GM12878 (cell line): ENCODE measurements around the gene TMEM52B. TPM values are rescaled to one million over a fixed set of nuclear protein-coding genes. Genes with fewer than 3 reads are reported as not detected.

Experiments
- ATAC-seq: fragments of 200-7000 bp; cut with Tn5 transposase; 3 replicates; pipeline ENCODE4 v1.9.1; 2020; ENCODE audit warnings: mild to moderate bottlenecking, moderate library complexity
- BruUV-seq: library from RNA; stranded (reverse); fragments of 400-500 nt; replicated peaks from 2 replicates; lab custom pipeline; 2021; lab: Mats Ljungman, UMichigan
- CTCF ChIA-PET: fragments of 300-600 bp; sonication (Branson Sonifier 250); formaldehyde crosslinking; extraction: SDS; loops from one replicate; lab custom pipeline; 2021; ENCODE audit warnings: inconsistent platforms; lab: Yijun Ruan, JAX
- POLR2A ChIA-PET: fragments of 350-600 bp; formaldehyde crosslinking; extraction: SDS; loops from one replicate; lab custom pipeline; 2021; ENCODE audit warnings: inconsistent platforms; lab: Charles Lee
- RAD21 ChIA-PET: fragments of 300-600 bp; sonication (Branson Sonifier 250); formaldehyde crosslinking; loops from one replicate; lab custom pipeline; 2023; ENCODE audit warnings: antibody characterized with exemption; ENCODE audit not compliant: unreplicated experiment; lab: Charles Lee
- SMC1A ChIA-PET: fragments of 300-600 bp; sonication (Branson Sonifier 250); formaldehyde crosslinking; loops from one replicate; lab custom pipeline; 2023; ENCODE audit not compliant: unreplicated experiment, uncharacterized antibody; lab: Charles Lee
- DNase-seq: peaks from one replicate; pipeline ENCODE4 v3.0.0-alpha.2; 2011; ENCODE audit warnings: low read depth, low spot score
- FAIRE-seq: peaks from 3 replicates; lab custom pipeline; 2011; peaks lifted over from hg19 to GRCh38; lab: Jason Lieb, UNC
- H2AFZ ChIP-seq: 2 replicates; pipeline ENCODE4 v1.6.0; 2011; ENCODE audit warnings: low read depth, low read length, control low read depth; ENCODE audit not compliant: control insufficient read depth
- H3K27ac ChIP-seq: 2 replicates; pipeline ENCODE4 v1.5.1; 2011; ENCODE audit warnings: control low read depth; ENCODE audit not compliant: control insufficient read depth, insufficient read depth
- H3K27me3 ChIP-seq, 2 experiments: replicated peaks in 1 of 2; 2 replicates each; pipeline versions ENCODE4 v1.6.0 to v1.6.1; 2011; ENCODE audit warnings: low read length in 1 of 2; ENCODE audit not compliant: control insufficient read depth in 2 of 2, insufficient read depth in 2 of 2
- H3K36me3 ChIP-seq, 2 experiments: 2 replicates each; pipeline ENCODE4 v1.5.1; 2011; ENCODE audit warnings: low read length in 1 of 2; ENCODE audit not compliant: control insufficient read depth in 2 of 2, insufficient read depth in 2 of 2
- H3K4me1 ChIP-seq: 2 replicates; pipeline ENCODE4 v1.6.1; 2011; ENCODE audit warnings: mild to moderate bottlenecking, low read length, moderate library complexity, mixed read lengths; ENCODE audit not compliant: control insufficient read depth, insufficient read depth
- H3K4me2 ChIP-seq: 2 replicates; pipeline ENCODE4 v1.6.0; 2011; ENCODE audit warnings: control low read depth; ENCODE audit not compliant: control insufficient read depth, insufficient read depth
- H3K4me3 ChIP-seq: fragments of 200-600 bp; sonication (generic); 2 replicates; pipeline ENCODE4 v1.5.1; 2016
- H3K79me2 ChIP-seq: 2 replicates; pipeline ENCODE4 v1.6.0; 2011; ENCODE audit warnings: low read length; ENCODE audit not compliant: control insufficient read depth, insufficient read depth
- H3K9ac ChIP-seq: 2 replicates; pipeline ENCODE4 v1.8.0; 2011; ENCODE audit warnings: low read length, control low read depth, mixed read lengths; ENCODE audit not compliant: control insufficient read depth, insufficient read depth
- H3K9me3 ChIP-seq: replicated peaks from 3 replicates; pipeline ENCODE4 v1.5.1; 2011; ENCODE audit warnings: mild to moderate bottlenecking, low read length; ENCODE audit not compliant: control insufficient read depth, insufficient read depth
- H4K20me1 ChIP-seq: 2 replicates; pipeline ENCODE4 v1.6.0; 2011; ENCODE audit not compliant: control insufficient read depth, insufficient read depth
- BACH1 ChIP-seq: fragments of 450-650 bp; IDR thresholded peaks from 2 replicates; pipeline ENCODE4 v1.6.1; 2017; ENCODE audit warnings: mild to moderate bottlenecking, borderline replicate concordance
- CREM ChIP-seq: IDR thresholded peaks from 2 replicates; pipeline ENCODE4 v1.6.1; 2014; ENCODE audit warnings: antibody characterized with exemption, low read depth
- EGR1 ChIP-seq, 2 experiments: IDR thresholded peaks; 1 replicate in 1 of 2; 2 replicates in 1 of 2; pipeline ENCODE4 v1.6.1; 2011 to 2012; ENCODE audit warnings: low read depth in 2 of 2, low read length in 2 of 2, borderline replicate concordance in 1 of 2, mild to moderate bottlenecking in 1 of 2, moderate library complexity in 1 of 2
- RBBP5 ChIP-seq: fragments of 200-600 bp; sonication (generic); conservative IDR thresholded peaks from 2 replicates; pipeline ENCODE4 v1.6.1; 2016
- RFX5 ChIP-seq: IDR thresholded peaks from 2 replicates; pipeline ENCODE4 v1.6.1; 2011; ENCODE audit warnings: low read depth, low read length, improper control_type of control experiment
- SPI1 ChIP-seq: IDR thresholded peaks from 2 replicates; pipeline ENCODE4 v1.6.1; 2011; ENCODE audit warnings: low read depth, mild to moderate bottlenecking, low read length, moderate library complexity, borderline replicate concordance; ENCODE audit not compliant: insufficient read depth
- WGBS: methylation state at CpG from one replicate; pipeline ENCODE4 v1.1.6; 2016; ENCODE audit warnings: low lambda C conversion rate; ENCODE audit not compliant: insufficient replicate concordance, insufficient coverage; ENCODE audit errors: missing lambda C conversion rate; 5-methylcytosine and 5-hydroxymethylcytosine counted together
- in situ Hi-C: fragments of 300-500 bp; cut with MboI; formaldehyde crosslinking; loops from 9 replicates; pipeline ENCODE4 v1.14.3; 2018; ENCODE audit warnings: mixed read lengths
- intact Hi-C: fragments of 100-400 bp; cut with micrococcal nuclease; formaldehyde crosslinking; loops from one replicate; pipeline ENCODE4 v1.14.2; 2022; ENCODE audit not compliant: unreplicated experiment
- polyA plus RNA-seq, 11 experiments: library from polyadenylated mRNA; depleted of rRNA in 4 of 11; unstranded in 6 of 11; stranded (reverse) in 5 of 11; fragments of >200 nt; fragmentation: Nextera tagmentation in 4 of 11; fragmentation: Illumina TruSeq in 1 of 11; extraction: Ambion mirVana in 4 of 11; extraction: Trizol in 1 of 11; gene quantifications; 1 replicate in 1 of 11; 2 replicates in 10 of 11; pipeline versions ENCODE4 v1.2.1 to v1.2.3, GENCODE V29; 2011 to 2016; ENCODE audit warnings: inconsistent platforms in 2 of 11, missing spikeins in 2 of 11, low read depth in 1 of 11
- total RNA-seq, 4 experiments: library from RNA; depleted of rRNA in 3 of 4; stranded (reverse); fragments of >200 nt in 3 of 4; fragmentation: Illumina TruSeq in 1 of 4; extraction: Trizol in 1 of 4; gene quantifications; 2 replicates each; pipeline versions ENCODE4 v1.2.1 to v1.2.3, GENCODE V29; 2013 to 2021

TMEM52B gene
- total and polyA plus RNA-seq, 10 of the 15 experiments (the other 5 are each of a cell fraction or from before 2014, with no cell fraction given): not detected

- Histone ChIP-seq H3K27me3 (no peaks in the 10 kb centered on the region), H3K4me2 (peak overlapping the region; percentile 23; the same call in 1 of the 2 replicates), H3K9me3 (no peaks in the 10 kb centered on the region), H3K9ac (no peak overlapping the region), H3K4me1 (peaks cover 7% of the 10 kb centered on the region; the same call in 1 of the 2 replicates), H3K4me3 (no peak overlapping the region), H4K20me1 (no peaks in the 10 kb centered on the region), H3K36me3 (no peaks in the 10 kb centered on the region), H3K27ac (no peak overlapping the region), H3K79me2 (no peaks in the 10 kb centered on the region), H2AFZ (no peak overlapping the region)
- TF ChIP-seq SPI1 (0 out of 2 replicates have a peak, but pooled peaks have one; percentile 24), RBBP5 (no peak), RFX5 (no peak), EGR1 (IDR thresholded peaks at IDR 0.05; ENCODE audit: borderline replicate concordance in 1 of 2, low read depth in 2 of 2, low read length in 2 of 2) (no peak), CREM (no peak), BACH1 (no peak)
- ChIA-PET SMC1A (interaction anchor here (1.1 to 1.2 kb wide), 3 partner anchors 9 to 112 kb away, joined by 3 read pairs; no protein-coding TSS in a partner anchor), POLR2A (interaction anchor here (0.5 kb wide), 1 partner anchor 27 kb away, joined by 7 read pairs; no protein-coding TSS in a partner anchor), RAD21 (interaction anchor here (1.2 kb wide), 1 partner anchor 404 kb away, joined by 3 read pairs; no protein-coding TSS in a partner anchor), CTCF (interaction anchor here (2.6 kb wide), 2 partner anchors 9 to 30 kb away, joined by 7 to 8 read pairs; no protein-coding TSS in a partner anchor)
- 61% methylated on average over 7 of the region's 7 CpGs for WGBS
- FAIRE-seq (no peak), ATAC-seq (no peak), DNase-seq (no peak)
- in situ Hi-C loops (no loop called here), intact Hi-C loops (no loop called here)
- no TSS peak for BruUV-seq
Measured at GRCh38 chr12:10160617-10161385, 18.0 kb upstream of the TMEM52B start.
